Measurements from ENCODE around the gene TTL.
A peak's percentile ranks its signal among the peaks of the same experiment; 100 is the strongest.

The TTL gene

GRCh38 chr2:112584891-112585250, 102.9 kb downstream of the TTL start:
- DNase-seq: no peak

GRCh38 chr2:112585400-112585799, 103.4 kb downstream of the TTL start:
- DNase-seq: no peak

GRCh38 chr2:112585873-112586464, 104.0 kb downstream of the TTL start:
- DNase-seq: no peak

GRCh38 chr2:112588611-112589045, 106.7 kb downstream of the TTL start:
- DNase-seq: peak; percentile 58

All from DMS79 (cell line).